ENCODE data around the gene MICU1. TPM values are rescaled to one million over a fixed set of nuclear protein-coding genes. Genes with fewer than 3 reads are reported as not detected.
"Not testable (repeated sequence)": the region's sequence is repeated elsewhere in the genome, so short reads cannot be mapped to it uniquely, and the experiment has no call there.

MICU1 gene
- total and polyA plus RNA-seq, 3 donors from 2014 or later: 34.7 to 42.7 (median 38.9) TPM

- H3K9me3 ChIP-seq: no peaks in the 10 kb centered on the region
- H3K4me1 ChIP-seq: no peaks in the 10 kb centered on the region
- intact Hi-C loops (cut with DNase I; ENCODE audit: low total_unique reads): no loop called here
- H3K36me3 ChIP-seq (ENCODE audit: low read depth, missing control alignments): peaks cover 4% of the 10 kb centered on the region
- H3K27me3 ChIP-seq: no peaks in the 10 kb centered on the region
- TF ChIP-seq POLR2A (IDR thresholded peaks at IDR 0.05): no peak
- 87 to 100% methylated on average over 1 of the region's 1 CpG for WGBS, 2 donors
- H3K27ac ChIP-seq: no peak overlapping the region
- H3K4me3 ChIP-seq: no peak overlapping the region
- DNase-seq: no peak
Observed at GRCh38 chr10:72545546-72545945, 80.3 kb downstream of the MICU1 start.

GRCh38 chr10:72543855-72544254 lies 82.0 kb downstream of the MICU1 start:
- H3K4me1 ChIP-seq, H3K27ac ChIP-seq: not testable (repeated sequence)

GRCh38 chr10:72542396-72542815 lies 83.5 kb downstream of the MICU1 start:
- TF ChIP-seq CTCF (IDR thresholded peaks at IDR 0.05) (no peak), POLR2A (IDR thresholded peaks at IDR 0.05) (no peak)
- intact Hi-C loops (cut with DNase I; ENCODE audit: low total_unique reads): no loop called here
- no peak for DNase-seq

More at GRCh38 chr10:72543855-72544254, 82.0 kb downstream of the MICU1 start:
- 92 to 99% methylated on average over 6 of the region's 6 CpGs for WGBS, 2 donors
- H3K9me3 ChIP-seq; DNase-seq; H3K36me3 ChIP-seq (ENCODE audit: low read depth, missing control alignments); H3K4me3 ChIP-seq; H3K27me3 ChIP-seq; intact Hi-C loops (cut with DNase I; ENCODE audit: low total_unique reads): not testable (repeated sequence)

GRCh38 chr10:72541337-72541736 lies 84.5 kb downstream of the MICU1 start:
- Histone ChIP-seq H3K27me3 (no peaks in the 10 kb centered on the region), H3K27ac (no peak overlapping the region), H3K9me3 (no peaks in the 10 kb centered on the region), H3K4me3 (no peak overlapping the region), H3K36me3 (ENCODE audit: low read depth, missing control alignments) (no peaks in the 10 kb centered on the region), H3K4me1 (no peaks in the 10 kb centered on the region)
- TF ChIP-seq POLR2A (IDR thresholded peaks at IDR 0.05) (no peak), CTCF (IDR thresholded peaks at IDR 0.05) (no peak)
- no peak for DNase-seq
- intact Hi-C loops (cut with DNase I; ENCODE audit: low total_unique reads): no loop called here

More at GRCh38 chr10:72542396-72542815, 83.5 kb downstream of the MICU1 start:
- Histone ChIP-seq H3K4me3 (no peak overlapping the region), H3K27me3 (no peaks in the 10 kb centered on the region), H3K9me3 (no peaks in the 10 kb centered on the region), H3K36me3 (ENCODE audit: low read depth, missing control alignments) (no peaks in the 10 kb centered on the region), H3K4me1 (no peaks in the 10 kb centered on the region), H3K27ac (no peak overlapping the region)
- WGBS, 2 donors: 95% methylated on average over 8 of the region's 8 CpGs

GRCh38 chr10:72540193-72540807 lies 85.6 kb downstream of the MICU1 start:
- no peaks in the 10 kb centered on the region for H3K27me3 ChIP-seq
- 88 to 100% methylated on average over 1 to 2 of the region's 2 CpGs for WGBS, 2 donors

More at GRCh38 chr10:72540193-72540807, 85.6 kb downstream of the MICU1 start:
- H3K4me1 ChIP-seq: no peaks in the 10 kb centered on the region
- no peak overlapping the region for H3K27ac ChIP-seq
- no peaks in the 10 kb centered on the region for H3K36me3 ChIP-seq (ENCODE audit: low read depth, missing control alignments)
- TF ChIP-seq POLR2A (IDR thresholded peaks at IDR 0.05) (no peak), CTCF (IDR thresholded peaks at IDR 0.05) (no peak)
- no peak for DNase-seq
- no peak overlapping the region for H3K4me3 ChIP-seq
- intact Hi-C loops (cut with DNase I; ENCODE audit: low total_unique reads): no loop called here
- no peaks in the 10 kb centered on the region for H3K9me3 ChIP-seq
